HepG2 (cell line): ENCODE results near the gene ABHD6. TPM values are rescaled to one million over a fixed set of nuclear protein-coding genes. Genes with fewer than 3 reads are reported as not detected.
A peak's percentile ranks its signal among the peaks of the same experiment; 100 is the strongest.

Source experiments
- ATAC-seq: fragments of 200-7000 bp; cut with Tn5 transposase; 3 replicates; pipeline ENCODE4 v1.9.1; 2020; ENCODE audit warnings: mild to moderate bottlenecking, moderate library complexity
- BruUV-seq: library from RNA; stranded (reverse); fragments of 400-500 nt; replicated peaks from 2 replicates; lab custom pipeline; 2021; lab: Mats Ljungman, UMichigan
- CTCF ChIA-PET: fragments of 300-600 bp; formaldehyde crosslinking; extraction: SDS; loops from one replicate; lab custom pipeline; 2021; ENCODE audit warnings: low total read pairs, inconsistent platforms, low intra/inter-chr PET ratio; lab: Yijun Ruan, JAX
- POLR2A ChIA-PET: fragments of 350-600 bp; sonication (Branson Sonifier 250); formaldehyde crosslinking; loops from one replicate; lab custom pipeline; 2020; ENCODE audit warnings: antibody characterized with exemption, inconsistent platforms; lab: Yijun Ruan, JAX
- DNase-seq: peaks from one replicate; pipeline ENCODE4 v3.0.0-alpha.2; 2015; ENCODE audit warnings: low spot score
- FAIRE-seq: peaks from 3 replicates; lab custom pipeline; 2011; peaks lifted over from hg19 to GRCh38; lab: Jason Lieb, UNC
- H2AFZ ChIP-seq: one replicate; pipeline ENCODE4 v1.6.1; 2011; ENCODE audit warnings: low read length, inconsistent platforms
- H3K27ac ChIP-seq: fragments of 300-600 bp; 3 replicates; pipeline ENCODE4 v1.8.0; 2011; ENCODE audit warnings: mixed run types, mild to moderate bottlenecking, mixed read lengths, low read length, inconsistent platforms; ENCODE audit not compliant: insufficient read depth; ENCODE audit errors: extremely low read length
- H3K27me3 ChIP-seq, 2 experiments: fragments of 200-600 bp in 1 of 2; 2 replicates in 1 of 2; 3 replicates in 1 of 2; pipeline versions ENCODE4 v1.6.0 to v1.8.0; 2011; ENCODE audit warnings: low read length in 2 of 2, mild to moderate bottlenecking in 2 of 2, moderate library complexity in 2 of 2, inconsistent platforms in 1 of 2; ENCODE audit not compliant: insufficient read depth in 2 of 2, control insufficient read depth in 1 of 2
- H3K36me3 ChIP-seq, 2 experiments: fragments of 200-600 bp in 1 of 2; replicated peaks in 1 of 2; 2 replicates in 1 of 2; 3 replicates in 1 of 2; pipeline versions ENCODE4 v1.5.1 to v1.8.0; 2011; ENCODE audit warnings: low read length in 2 of 2, inconsistent platforms in 1 of 2; ENCODE audit not compliant: insufficient read depth in 2 of 2, control insufficient read depth in 1 of 2
- H3K4me1 ChIP-seq: 2 replicates; pipeline ENCODE4 v1.5.1; 2012; ENCODE audit warnings: low read length, inconsistent platforms; ENCODE audit not compliant: insufficient read depth
- H3K4me2 ChIP-seq: 2 replicates; pipeline ENCODE4 v1.6.0; 2011; ENCODE audit warnings: low read depth, low read length, inconsistent platforms
- H3K4me3 ChIP-seq, 3 experiments: fragments of 200-600 bp in 1 of 3; sonication (generic), shearing (Covaris generic) in 1 of 3; replicated peaks in 1 of 3; 2 replicates each; pipeline ENCODE4 v1.5.1; 2011 to 2016; ENCODE audit warnings: low read length in 3 of 3, inconsistent platforms in 2 of 3, low read depth in 2 of 3, mild to moderate bottlenecking in 2 of 3, control low read depth in 1 of 3, mixed read lengths in 1 of 3; ENCODE audit not compliant: insufficient read depth in 1 of 3
- H3K79me2 ChIP-seq: one replicate; pipeline ENCODE4 v1.6.1; 2011; ENCODE audit warnings: low read length, inconsistent platforms; ENCODE audit not compliant: insufficient read depth
- H3K9ac ChIP-seq: 2 replicates; pipeline ENCODE4 v1.6.0; 2011; ENCODE audit warnings: mild to moderate bottlenecking, low read depth, low read length, inconsistent platforms; ENCODE audit not compliant: insufficient read depth
- H3K9me3 ChIP-seq: 2 replicates; pipeline ENCODE4 v1.5.1; 2012; ENCODE audit warnings: mild to moderate bottlenecking, low read length
- H4K20me1 ChIP-seq: 2 replicates; pipeline ENCODE4 v1.6.0; 2011; ENCODE audit warnings: inconsistent platforms, mild to moderate bottlenecking, low read length, moderate library complexity; ENCODE audit not compliant: insufficient read depth
- ATF7 ChIP-seq, 2 experiments: fragments of 450-650 bp in 1 of 2; sonication (generic) in 1 of 2; formaldehyde crosslinking in 1 of 2; IDR thresholded peaks; 2 replicates each; pipeline versions ENCODE4 v1.4.0 to v1.6.1; 2016 to 2020; ENCODE audit warnings: antibody characterized with exemption in 1 of 2, mild to moderate bottlenecking in 1 of 2, missing genetic modification reagents in 1 of 2
- BCLAF1 ChIP-seq: fragments of 450-650 bp; IDR thresholded peaks from 2 replicates; pipeline ENCODE4 v1.6.1; 2017; ENCODE audit warnings: mild to moderate bottlenecking
- MLXIP ChIP-seq: sonication (generic); formaldehyde crosslinking; IDR thresholded peaks from 2 replicates; pipeline ENCODE4 v1.9.0; 2021; ENCODE audit warnings: missing genetic modification reagents, borderline replicate concordance
- POGZ ChIP-seq: sonication (generic); formaldehyde crosslinking; IDR thresholded peaks from 2 replicates; pipeline ENCODE4 v1.4.0; 2020; ENCODE audit warnings: mild to moderate bottlenecking, missing genetic modification reagents
- RNF219 ChIP-seq: sonication (generic); formaldehyde crosslinking; IDR thresholded peaks from 2 replicates; pipeline ENCODE4 v1.5.0; 2020; ENCODE audit warnings: mild to moderate bottlenecking, missing genetic modification reagents
- ZFP91 ChIP-seq: sonication (generic); formaldehyde crosslinking; IDR thresholded peaks from 2 replicates; pipeline ENCODE4 v1.9.0; 2022; ENCODE audit warnings: missing genetic modification reagents, mild to moderate bottlenecking, borderline replicate concordance
- ZNF431 ChIP-seq: sonication (generic); formaldehyde crosslinking; IDR thresholded peaks from 2 replicates; pipeline ENCODE4 v1.9.0; 2022; ENCODE audit warnings: missing genetic modification reagents, low read depth, mild to moderate bottlenecking, borderline replicate concordance
- ZNF687 ChIP-seq: sonication (generic); formaldehyde crosslinking; IDR thresholded peaks from 2 replicates; pipeline ENCODE4 v1.5.1; 2020; ENCODE audit warnings: mild to moderate bottlenecking, missing genetic modification reagents, moderate library complexity
- ZNF7 ChIP-seq: IDR thresholded peaks from 2 replicates; pipeline ENCODE4 v1.6.1; 2016; ENCODE audit warnings: missing biosample characterization, missing genetic modification reagents
- WGBS: methylation state at CpG from one replicate; pipeline ENCODE4 v1.1.6; 2017; ENCODE audit warnings: low lambda C conversion rate; 5-methylcytosine and 5-hydroxymethylcytosine counted together
- in situ Hi-C: cut with HindIII; loops from 2 replicates; pipeline ENCODE4 v1.10.0; 2017; ENCODE audit warnings: low pct_unique_long_range_greater_than_20kb; ENCODE audit not compliant: extremely low pct_ligation_motif_present
- intact Hi-C: fragments of 100-400 bp; cut with micrococcal nuclease; formaldehyde crosslinking; loops from one replicate; pipeline ENCODE4 v1.10.0; 2022; ENCODE audit not compliant: unreplicated experiment
- polyA plus RNA-seq, 8 experiments: library from polyadenylated mRNA; depleted of rRNA in 3 of 8; stranded (reverse) in 7 of 8; unstranded in 1 of 8; fragments of >200 nt; fragmentation: Illumina TruSeq in 4 of 8; extraction: Trizol in 4 of 8; gene quantifications; 2 replicates each; pipeline versions ENCODE4 v1.2.1 to v1.2.3, GENCODE V29; 2011 to 2016; ENCODE audit warnings: low read depth in 4 of 8, missing spikeins in 1 of 8, mixed read lengths in 1 of 8; ENCODE audit not compliant: insufficient read depth in 1 of 8
- total RNA-seq, 5 experiments: library from RNA; depleted of rRNA; stranded (reverse); fragments of >200 nt; fragmentation: Illumina TruSeq; extraction: Trizol; gene quantifications; 2 replicates each; pipeline ENCODE4 v1.2.3, GENCODE V29; 2016; ENCODE audit warnings: low read depth in 1 of 5

ABHD6 gene
- total and polyA plus RNA-seq, 2 of the 13 experiments (the other 11 are each of a cell fraction or from before 2014, with no cell fraction given): 9.0 to 17.2 TPM

GRCh38 chr3:58190291-58190690 lies 47.3 kb upstream of the ABHD6 start:
- H3K27me3 ChIP-seq: no peaks in the 10 kb centered on the region
- ATAC-seq (no peak), DNase-seq (no peak), FAIRE-seq (no peak)
- H3K27ac ChIP-seq: peak overlapping the region; percentile 84
- no TSS peak for BruUV-seq
- CTCF ChIA-PET: no interaction called here
- H2AFZ ChIP-seq: no peak overlapping the region
- POLR2A ChIA-PET: interaction anchor here (1.0 to 3.9 kb wide), 4 partner anchors 11 to 116 kb away, joined by 3 to 28 read pairs (median 10); partner anchors contain the start of genes HTD2 and RPP14
- no peak overlapping the region for H3K9ac ChIP-seq
- H3K9me3 ChIP-seq: no peaks in the 10 kb centered on the region
- H3K4me2 ChIP-seq: no peak overlapping the region
- H4K20me1 ChIP-seq: no peaks in the 10 kb centered on the region
- peaks cover 91% of the 10 kb centered on the region for H3K4me1 ChIP-seq
- in situ Hi-C loops (no loop called here), intact Hi-C loops (no loop called here)
- H3K36me3 ChIP-seq: no peaks in the 10 kb centered on the region
- 93% methylated on average over 2 of the region's 4 CpGs for WGBS
- no peak overlapping the region for H3K4me3 ChIP-seq
- H3K79me2 ChIP-seq: no peaks in the 10 kb centered on the region
- TF ChIP-seq ATF7 (IDR thresholded peaks at IDR 0.05) (no peak), ATF7 (CRISPR knock-in tag; IDR thresholded peaks at IDR 0.05) (no peak), ZNF7 (CRISPR knock-in tag) (peak; percentile 60; the same call in 1 of the 2 replicates), ZFP91 (CRISPR knock-in tag) (0 out of 2 replicates have a peak, but pooled peaks have one; percentile 34), ZNF687 (CRISPR knock-in tag) (peak; percentile 55), BCLAF1 (no peak), ZNF431 (no peak), RNF219 (no peak), POGZ (CRISPR knock-in tag) (no peak), MLXIP (CRISPR knock-in tag) (no peak)
